Measurements from ENCODE around the gene STX11.

GRCh38 chr6:144193181-144193580, 42.9 kb downstream of the STX11 start:
- no peak for TF ChIP-seq CTCF (IDR thresholded peaks at IDR 0.05)
- no peak for TF ChIP-seq POLR2A (IDR thresholded peaks at IDR 0.05)
